ENCODE measurements around the gene GALNTL6.
"Not testable (repeated sequence)": the region's sequence is repeated elsewhere in the genome, so short reads cannot be mapped to it uniquely, and the experiment has no call there.

The GALNTL6 gene

DNA sequence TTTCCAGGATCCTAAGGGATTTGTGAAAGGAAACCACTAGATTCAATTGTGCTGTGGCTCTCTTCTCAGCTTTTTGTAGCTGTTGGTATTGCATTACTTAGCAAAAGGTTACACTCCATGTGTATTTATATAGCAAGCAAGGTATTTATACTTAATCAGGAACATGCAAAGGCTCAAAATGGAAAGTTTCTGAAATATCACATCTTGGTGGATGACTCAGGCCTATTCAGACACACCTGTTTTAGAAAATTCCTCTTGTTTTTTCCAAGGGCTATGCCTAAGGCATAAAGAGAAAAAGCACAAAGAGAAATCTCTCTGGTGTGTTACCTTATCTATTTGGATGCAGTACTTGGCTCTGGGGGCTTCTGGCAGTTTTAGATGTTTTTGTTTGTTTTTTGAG lies 1211.0 kb downstream of the GALNTL6 start:
- no peak for DNase-seq (ENCODE audit: extremely low read depth, low read depth)
- TF ChIP-seq, protein P1, sequence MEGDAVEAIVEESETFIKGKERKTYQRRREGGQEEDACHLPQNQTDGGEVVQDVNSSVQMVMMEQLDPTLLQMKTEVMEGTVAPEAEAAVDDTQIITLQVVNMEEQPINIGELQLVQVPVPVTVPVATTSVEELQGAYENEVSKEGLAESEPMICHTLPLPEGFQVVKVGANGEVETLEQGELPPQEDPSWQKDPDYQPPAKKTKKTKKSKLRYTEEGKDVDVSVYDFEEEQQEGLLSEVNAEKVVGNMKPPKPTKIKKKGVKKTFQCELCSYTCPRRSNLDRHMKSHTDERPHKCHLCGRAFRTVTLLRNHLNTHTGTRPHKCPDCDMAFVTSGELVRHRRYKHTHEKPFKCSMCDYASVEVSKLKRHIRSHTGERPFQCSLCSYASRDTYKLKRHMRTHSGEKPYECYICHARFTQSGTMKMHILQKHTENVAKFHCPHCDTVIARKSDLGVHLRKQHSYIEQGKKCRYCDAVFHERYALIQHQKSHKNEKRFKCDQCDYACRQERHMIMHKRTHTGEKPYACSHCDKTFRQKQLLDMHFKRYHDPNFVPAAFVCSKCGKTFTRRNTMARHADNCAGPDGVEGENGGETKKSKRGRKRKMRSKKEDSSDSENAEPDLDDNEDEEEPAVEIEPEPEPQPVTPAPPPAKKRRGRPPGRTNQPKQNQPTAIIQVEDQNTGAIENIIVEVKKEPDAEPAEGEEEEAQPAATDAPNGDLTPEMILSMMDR (IDR thresholded peaks at IDR 0.05; ENCODE audit: low read depth, low read length): no peak

- TF ChIP-seq, protein P1 (IDR thresholded peaks at IDR 0.05; ENCODE audit: low read depth, low read length): peak; percentile 73
- peak; percentile 36 for DNase-seq (ENCODE audit: extremely low read depth, low read depth)
Measured at GRCh38 chr4:173025131-173025530, 1211.9 kb downstream of the GALNTL6 start.

DNA sequence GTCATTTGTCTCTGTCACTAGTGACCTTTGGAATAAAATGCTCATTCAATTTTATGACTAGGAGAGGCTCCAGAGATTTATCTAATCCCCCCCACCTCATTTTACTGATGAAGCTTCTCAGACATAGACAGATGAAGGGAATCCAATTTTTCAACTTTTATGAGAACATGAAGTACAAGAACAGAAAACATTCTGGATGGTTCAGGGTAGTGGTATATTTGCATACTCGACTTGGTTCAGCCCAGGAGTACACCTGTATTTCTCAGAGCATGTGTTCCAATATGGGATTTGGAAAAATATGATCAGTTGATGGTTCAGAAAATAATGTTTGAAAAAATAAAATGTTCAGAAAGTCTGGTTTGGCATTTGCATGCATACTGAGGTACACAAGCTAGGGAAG lies 1224.0 kb downstream of the GALNTL6 start:
- TF ChIP-seq, protein P1 (IDR thresholded peaks at IDR 0.05; ENCODE audit: low read depth, low read length): no peak
- DNase-seq (ENCODE audit: extremely low read depth, low read depth): no peak

- no peak for DNase-seq (ENCODE audit: extremely low read depth, low read depth)
- TF ChIP-seq, protein P1 (IDR thresholded peaks at IDR 0.05; ENCODE audit: low read depth, low read length): no peak
Measured at GRCh38 chr4:173038192-173038896, 1225.1 kb downstream of the GALNTL6 start.

DNA sequence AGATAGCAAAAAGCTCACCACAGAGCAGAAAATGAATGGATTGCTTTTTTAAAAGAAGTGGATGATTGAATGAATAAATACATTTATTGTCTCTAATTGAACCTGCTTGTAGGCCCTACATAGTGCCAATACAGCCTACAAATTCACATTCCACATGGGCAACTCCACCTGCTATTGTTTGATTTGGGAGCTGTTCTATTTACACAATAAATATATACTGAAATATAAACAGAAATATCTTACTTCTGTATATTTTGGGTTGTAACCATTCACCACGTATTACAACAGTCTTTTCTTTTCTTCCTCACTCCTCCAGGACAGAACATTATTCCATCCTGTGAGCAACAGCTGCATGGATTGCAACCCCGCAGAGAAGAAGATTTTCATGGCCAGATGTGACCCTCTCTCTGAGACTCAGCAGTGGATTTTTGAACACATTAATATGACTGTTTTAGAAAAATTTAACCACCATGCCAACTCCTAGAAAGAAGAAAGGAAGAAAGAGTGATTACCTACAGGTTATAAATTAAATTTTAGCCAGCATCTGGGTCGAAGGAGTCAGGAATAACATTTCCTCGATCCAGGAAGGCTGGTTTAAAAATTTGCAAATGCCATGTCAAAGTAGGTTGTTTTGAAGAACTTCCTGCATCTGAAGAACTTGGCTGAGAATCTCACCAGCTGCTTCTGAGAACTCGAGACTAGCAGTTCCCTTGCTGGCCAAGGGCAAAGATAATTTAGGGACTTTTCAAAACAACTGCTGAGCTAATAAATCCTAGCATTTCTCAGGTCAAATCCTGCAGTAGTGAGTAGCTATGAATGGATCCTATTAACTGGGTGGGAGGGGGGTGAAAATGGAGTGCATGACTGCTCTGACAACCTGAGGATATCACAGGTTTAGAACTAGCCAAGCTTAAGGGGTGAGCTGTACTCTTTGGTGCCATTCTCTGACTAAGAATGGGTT lies 1226.7 kb downstream of the GALNTL6 start:
- DNase-seq (ENCODE audit: extremely low read depth, low read depth): no peak

DNA sequence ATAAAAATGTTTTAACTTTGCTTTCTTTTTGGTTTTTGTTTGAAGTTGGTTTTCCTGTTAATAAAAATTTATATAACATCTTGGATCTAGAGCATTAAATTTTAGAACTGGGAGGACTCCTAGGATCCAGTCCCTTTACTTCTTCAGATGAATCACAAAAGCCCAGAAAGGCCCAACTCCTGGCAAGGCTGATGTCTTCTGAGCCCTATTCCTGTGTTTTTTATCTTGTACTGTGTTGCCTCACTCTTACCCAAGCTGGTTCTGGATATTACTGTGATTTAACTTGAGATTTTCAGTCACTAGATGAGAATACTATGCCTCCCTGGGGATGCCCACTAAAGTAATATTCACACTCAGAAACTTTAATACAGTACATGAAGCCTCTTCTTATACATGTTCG lies 1228.3 kb downstream of the GALNTL6 start:
- TF ChIP-seq, protein P1 (IDR thresholded peaks at IDR 0.05; ENCODE audit: low read depth, low read length): no peak
- no peak for DNase-seq (ENCODE audit: extremely low read depth, low read depth)

More for the DNA sequence above, 1226.7 kb downstream of the GALNTL6 start:
- TF ChIP-seq, protein P1 (IDR thresholded peaks at IDR 0.05; ENCODE audit: low read depth, low read length): no peak

- DNase-seq (ENCODE audit: extremely low read depth, low read depth): not testable (repeated sequence)
Measured at GRCh38 chr4:173042139-173042538, 1228.9 kb downstream of the GALNTL6 start.

Measured in AG09319 (cell line).